GM23338 (cell line): ENCODE measurements around the gene DNAAF2. TPM values are rescaled to one million over a fixed set of nuclear protein-coding genes. Genes with fewer than 3 reads are reported as not detected.

Experiments
- ETS1 ChIP-seq: IDR thresholded peaks from 2 replicates; pipeline ENCODE4 v1.6.1; 2016; ENCODE audit warnings: antibody characterized with exemption
- EZH2 ChIP-seq: fragments of 200-600 bp; sonication (generic); IDR thresholded peaks from one replicate; pipeline ENCODE4 v1.8.0; 2017; ENCODE audit warnings: antibody characterized with exemption, mild to moderate bottlenecking, low read depth; ENCODE audit not compliant: unreplicated experiment
- EZH2phosphoT487 ChIP-seq: fragments of 200-600 bp; sonication (generic); IDR thresholded peaks from one replicate; pipeline ENCODE4 v1.8.1; 2018; ENCODE audit warnings: antibody characterized with exemption; ENCODE audit not compliant: unreplicated experiment
- JUNB ChIP-seq: IDR thresholded peaks from one replicate; pipeline ENCODE4 v1.6.1; 2016; ENCODE audit warnings: antibody characterized with exemption; ENCODE audit not compliant: unreplicated experiment
- REST ChIP-seq: IDR thresholded peaks from one replicate; pipeline ENCODE4 v1.6.1; 2018; ENCODE audit warnings: antibody characterized with exemption; ENCODE audit not compliant: unreplicated experiment
- ZNF114 ChIP-seq: fragments of 250-450 bp; sonication (Bioruptor Pico); IDR thresholded peaks from 2 replicates; pipeline ENCODE4 v1.5.0; 2020; ENCODE audit warnings: mild to moderate bottlenecking, moderate library complexity
- ZNF462 ChIP-seq: fragments of 250-450 bp; sonication (Bioruptor Pico); IDR thresholded peaks from 2 replicates; pipeline ENCODE4 v1.5.0; 2020; ENCODE audit warnings: mild to moderate bottlenecking, moderate library complexity
- polyA plus RNA-seq: library from polyadenylated mRNA; unstranded; fragments of >200 nt; fragmentation: Nextera tagmentation; extraction: Ambion mirVana; gene quantifications from 2 replicates; pipeline ENCODE4 v1.2.1, GENCODE V29; 2016
- total RNA-seq: library from RNA; depleted of rRNA; stranded (reverse); fragments of >200 nt; shearing (Covaris generic); gene quantifications from 2 replicates; pipeline ENCODE4 v1.2.3, GENCODE V29; 2014

DNAAF2 gene
- total and polyA plus RNA-seq, 2 experiments from 2014 or later: 40.4 to 62.6 TPM

GRCh38 chr14:49581209-49582112, 53.6 kb downstream of the DNAAF2 start (continued):
- no peak for TF ChIP-seq ZNF462 (CRISPR knock-in tag)
- no peak for TF ChIP-seq EZH2phosphoT487
- no peak for TF ChIP-seq ETS1
- no peak for TF ChIP-seq REST
- TF ChIP-seq EZH2: no peak
- no peak for TF ChIP-seq ZNF114 (CRISPR knock-in tag)
- no peak for TF ChIP-seq JUNB
